NCI-H345 treated with DMSO at 0.1 percent for 48 hours (cell line): ENCODE data around the gene TBX5.

Source experiments
- DNase-seq: peaks from one replicate; lab custom pipeline; 2025; ENCODE audit not compliant: unreplicated experiment; lab: John Stamatoyannopoulos, UW

The TBX5 gene

GRCh38 chr12:114327765-114328164 lies 78.2 kb downstream of the TBX5 start:
- DNase-seq = no peak

- DNase-seq = no peak
Observed at GRCh38 chr12:114321524-114321923, 84.4 kb downstream of the TBX5 start.

GRCh38 chr12:114320968-114321367 lies 85.0 kb downstream of the TBX5 start:
- DNase-seq = no peak

- DNase-seq = no peak
Observed at GRCh38 chr12:114320101-114320500, 85.8 kb downstream of the TBX5 start.

GRCh38 chr12:114319422-114319821 lies 86.5 kb downstream of the TBX5 start:
- DNase-seq = no peak

GRCh38 chr12:114318984-114319383 lies 87.0 kb downstream of the TBX5 start:
- DNase-seq = no peak

- no peak for DNase-seq
Observed at GRCh38 chr12:114316076-114316475, 89.9 kb downstream of the TBX5 start.

GRCh38 chr12:114314974-114315720 lies 90.8 kb downstream of the TBX5 start:
- no peak for DNase-seq

GRCh38 chr12:114314403-114314802 lies 91.5 kb downstream of the TBX5 start:
- no peak for DNase-seq

GRCh38 chr12:114313910-114314309 lies 92.0 kb downstream of the TBX5 start:
- no peak for DNase-seq

- DNase-seq = no peak
Observed at GRCh38 chr12:114311974-114312373, 94.0 kb downstream of the TBX5 start.

- no peak for DNase-seq
Observed at GRCh38 chr12:114306646-114307045, 99.3 kb downstream of the TBX5 start.

GRCh38 chr12:114305446-114305845 lies 100.5 kb downstream of the TBX5 start:
- DNase-seq = no peak
